CD8-positive, alpha-beta memory T cell (primary cell): Measurements from ENCODE around the gene TNFRSF25. TPM values are rescaled to one million over a fixed set of nuclear protein-coding genes. Genes with fewer than 3 reads are reported as not detected.

ENCODE experiments used
- CTCF ChIA-PET: fragments of 350-600 bp; sonication (Branson Sonifier 250); formaldehyde crosslinking; loops from one replicate; lab custom pipeline; 2021; ENCODE audit warnings: antibody characterized with exemption; lab: Charles Lee
- POLR2A ChIA-PET: fragments of 350-600 bp; sonication (Branson Sonifier 250); formaldehyde crosslinking; loops from one replicate; lab custom pipeline; 2021; ENCODE audit warnings: antibody characterized with exemption; lab: Charles Lee
- DNase-seq, 5 donors: peaks; one replicate each; pipeline versions ENCODE4 v3.0.0 to v3.0.0-alpha.2; 2020 to 2022; ENCODE audit warnings: mixed read lengths in 1 of 5
- H3K27ac ChIP-seq: one replicate; pipeline ENCODE4 v1.7.0; 2013; ENCODE audit warnings: low read depth, mild to moderate bottlenecking, low read length, moderate library complexity
- H3K27me3 ChIP-seq: 2 replicates; pipeline ENCODE4 v1.7.0; 2013; ENCODE audit warnings: low read length, mild to moderate bottlenecking; ENCODE audit not compliant: insufficient read depth, poor library complexity, severe bottlenecking
- H3K36me3 ChIP-seq: 2 replicates; pipeline ENCODE4 v1.7.0; 2013; ENCODE audit warnings: mild to moderate bottlenecking, low read length, moderate library complexity; ENCODE audit not compliant: insufficient read depth
- H3K4me1 ChIP-seq: 2 replicates; pipeline ENCODE4 v1.7.0; 2013; ENCODE audit warnings: mild to moderate bottlenecking, low read length, moderate library complexity; ENCODE audit not compliant: insufficient read depth
- H3K4me3 ChIP-seq: 2 replicates; pipeline ENCODE4 v1.7.0; 2013; ENCODE audit warnings: mild to moderate bottlenecking, low read length
- H3K9me3 ChIP-seq: 2 replicates; pipeline ENCODE4 v1.7.0; 2013; ENCODE audit warnings: mild to moderate bottlenecking, low read length
- H3K27ac Mint-ChIP-seq, 8 donors: one replicate each; pipeline ENCODE4 v1.8.0; 2020 to 2021; ENCODE audit warnings: mixed read lengths in 8 of 8, mild to moderate bottlenecking in 6 of 8, inconsistent platforms in 3 of 8, moderate library complexity in 3 of 8
- H3K27me3 Mint-ChIP-seq, 2 donors: one replicate each; pipeline ENCODE4 v1.8.0; 2020 to 2021; ENCODE audit warnings: mixed read lengths in 2 of 2, mild to moderate bottlenecking in 1 of 2, moderate library complexity in 1 of 2
- H3K36me3 Mint-ChIP-seq, 3 donors: one replicate each; pipeline ENCODE4 v1.8.0; 2020 to 2021; ENCODE audit warnings: mixed read lengths in 3 of 3, inconsistent platforms in 1 of 3, mild to moderate bottlenecking in 1 of 3
- H3K4me1 Mint-ChIP-seq, 3 donors: one replicate each; pipeline ENCODE4 v1.8.0; 2020 to 2021; ENCODE audit warnings: mixed read lengths in 3 of 3, inconsistent platforms in 1 of 3, mild to moderate bottlenecking in 1 of 3
- H3K4me3 Mint-ChIP-seq, 7 donors: one replicate each; pipeline ENCODE4 v1.8.0; 2020 to 2021; ENCODE audit warnings: mixed read lengths in 7 of 7, mild to moderate bottlenecking in 6 of 7, moderate library complexity in 4 of 7, inconsistent platforms in 2 of 7
- H3K9me3 Mint-ChIP-seq, 5 donors: one replicate each; pipeline ENCODE4 v1.8.0; 2020 to 2022; ENCODE audit warnings: mixed read lengths in 5 of 5, mild to moderate bottlenecking in 3 of 5, moderate library complexity in 2 of 5, inconsistent platforms in 1 of 5
- polyA plus RNA-seq: library from polyadenylated mRNA; unstranded; fragments of 300-500 nt; fragmentation: Illumina TruSeq; gene quantifications from one replicate; pipeline ENCODE4 v1.2.3, GENCODE V29; 2021
- total RNA-seq, 2 experiments: library from RNA; stranded (reverse); gene quantifications; one replicate each; pipeline ENCODE4 v1.2.3, GENCODE V29; 2021

TNFRSF25 gene
- total and polyA plus RNA-seq, 3 experiments from 2014 or later, result 30.0 to 100 (median 90.8) TPM

GRCh38 chr1:6489799-6490180 lies 23.8 kb upstream of the TNFRSF25 start:
- ChIA-PET CTCF (interaction anchor here (0.6 to 7.2 kb wide), 26 partner anchors 9 to 243 kb away, joined by 3 to 79 read pairs (median 4); partner anchors contain the start of genes HES2, NOL9, TAS1R1 and ZBTB48), POLR2A (interaction anchor here (1.0 kb wide), 1 partner anchor 67 kb away, joined by 4 read pairs; no protein-coding TSS in a partner anchor)
- Mint-ChIP-seq H3K27me3 (peaks cover 11 to 23% of the 10 kb centered on the region in 2 donors), H3K27ac (peak overlapping the region in 3 of 8 donors; percentile 17 to 24 (median 24)), H3K36me3 (peaks cover 0 to 2% (median 0%) of the 10 kb centered on the region in 3 donors), H3K4me3 (peak overlapping the region; percentile 68 to 89 (median 80)), H3K4me1 (peaks cover 14 to 27% (median 18%) of the 10 kb centered on the region in 3 donors), H3K9me3 (no peaks in the 10 kb centered on the region)
- Histone ChIP-seq H3K9me3 (no peaks in the 10 kb centered on the region), H3K27ac (peak overlapping the region; percentile 43), H3K4me3 (peak overlapping the region; percentile 78), H3K27me3 (peaks cover 16% of the 10 kb centered on the region), H3K4me1 (peaks cover 23% of the 10 kb centered on the region), H3K36me3 (no peaks in the 10 kb centered on the region)
- DNase-seq, result peak; percentile 67 to 82 (median 70)

GRCh38 chr1:6489383-6489765 lies 23.4 kb upstream of the TNFRSF25 start:
- POLR2A ChIA-PET, result interaction anchor here (1.0 kb wide), 1 partner anchor 66 kb away, joined by 4 read pairs; no protein-coding TSS in a partner anchor
- CTCF ChIA-PET, result interaction anchor here (0.8 to 7.2 kb wide), 17 partner anchors 10 to 157 kb away, joined by 3 to 79 read pairs (median 5); partner anchors contain the start of genes NOL9, TAS1R1 and TNFRSF25
- no peak overlapping the region for H3K4me3 ChIP-seq
- Mint-ChIP-seq H3K9me3 (no peaks in the 10 kb centered on the region), H3K27ac (no peak overlapping the region), H3K4me3 (peak overlapping the region in 2 of 7 donors; percentile 15 to 83), H3K27me3 (peaks cover 11 to 23% of the 10 kb centered on the region in 2 donors), H3K4me1 (peaks cover 14 to 26% (median 18%) of the 10 kb centered on the region in 3 donors), H3K36me3 (peaks cover 0 to 2% (median 0%) of the 10 kb centered on the region in 3 donors)
- H3K4me1 ChIP-seq, result peaks cover 23% of the 10 kb centered on the region
- no peaks in the 10 kb centered on the region for H3K9me3 ChIP-seq
- H3K27ac ChIP-seq, result no peak overlapping the region
- DNase-seq, result no peak
- no peaks in the 10 kb centered on the region for H3K36me3 ChIP-seq
- peaks cover 16% of the 10 kb centered on the region for H3K27me3 ChIP-seq

DNA sequence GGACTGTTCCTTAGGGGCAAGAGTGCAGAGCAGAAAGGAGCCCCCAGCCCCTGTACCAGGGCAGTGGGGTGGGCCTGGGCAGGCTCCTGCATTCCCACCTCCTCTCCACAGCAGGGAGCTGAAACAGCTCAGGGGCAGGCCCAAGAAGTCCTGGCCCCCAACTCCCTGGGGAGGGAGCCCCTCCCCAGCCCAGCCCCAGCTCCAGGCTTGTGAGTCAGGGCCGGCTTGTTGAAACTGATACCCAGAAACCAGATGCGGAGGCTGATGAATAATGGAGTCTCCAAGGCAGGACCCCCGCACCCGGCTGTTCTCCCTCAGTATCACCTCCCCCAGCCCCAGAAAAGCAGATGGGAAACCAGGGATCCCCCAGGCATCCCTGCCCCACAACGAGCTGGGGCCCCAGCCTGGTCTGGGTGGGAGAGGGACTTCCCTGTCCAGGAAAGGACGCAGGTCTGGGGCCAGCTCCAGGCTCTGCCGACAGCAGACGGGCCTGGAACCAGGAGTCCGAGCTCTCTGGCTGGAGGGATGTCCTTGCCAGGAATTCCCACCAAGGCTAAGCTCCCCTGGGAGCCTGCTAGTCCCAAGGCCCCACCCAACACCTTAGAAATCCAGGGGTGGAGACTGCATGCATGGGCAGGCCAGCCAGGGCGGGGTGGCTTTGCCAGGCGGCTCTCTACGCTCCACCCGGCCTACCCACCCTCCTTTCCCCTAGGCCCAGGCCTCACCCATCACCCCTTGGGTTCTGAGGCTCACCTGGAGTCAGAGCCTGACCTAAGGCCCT lies 22.8 kb upstream of the TNFRSF25 start:
- DNase-seq, result no peak
- no peak overlapping the region for H3K27ac Mint-ChIP-seq
- no peak overlapping the region for H3K4me3 Mint-ChIP-seq
- peaks cover 23% of the 10 kb centered on the region for H3K4me1 ChIP-seq
- no peaks in the 10 kb centered on the region for H3K9me3 Mint-ChIP-seq
- H3K36me3 ChIP-seq, result no peaks in the 10 kb centered on the region
- CTCF ChIA-PET, result interaction anchor here (0.7 to 7.2 kb wide), 16 partner anchors 9 to 157 kb away, joined by 3 to 79 read pairs (median 4); partner anchors contain the start of genes KLHL21, NOL9, TAS1R1 and TNFRSF25
- no peak overlapping the region for H3K27ac ChIP-seq
- H3K9me3 ChIP-seq, result no peaks in the 10 kb centered on the region
- peaks cover 14 to 26% of the 10 kb centered on the region in 2 donors for H3K27me3 Mint-ChIP-seq
- peaks cover 0 to 2% (median 0%) of the 10 kb centered on the region in 3 donors for H3K36me3 Mint-ChIP-seq
- no peak overlapping the region for H3K4me3 ChIP-seq
- peaks cover 16% of the 10 kb centered on the region for H3K27me3 ChIP-seq
- peaks cover 14 to 25% (median 18%) of the 10 kb centered on the region in 3 donors for H3K4me1 Mint-ChIP-seq
- POLR2A ChIA-PET, result interaction anchor here (1.0 kb wide), 1 partner anchor 66 kb away, joined by 4 read pairs; no protein-coding TSS in a partner anchor

GRCh38 chr1:6487804-6488484 lies 22.0 kb upstream of the TNFRSF25 start:
- no peak overlapping the region for H3K4me3 ChIP-seq
- ChIA-PET CTCF (interaction anchor here (0.9 to 7.2 kb wide), 11 partner anchors 9 to 158 kb away, joined by 3 to 79 read pairs (median 4); partner anchors contain the start of genes KLHL21, NOL9 and TAS1R1), POLR2A (no interaction called here)
- Mint-ChIP-seq H3K9me3 (no peaks in the 10 kb centered on the region), H3K4me3 (peak overlapping the region in 2 of 7 donors; percentile 40 to 74), H3K4me1 (peaks cover 14 to 21% (median 16%) of the 10 kb centered on the region in 3 donors), H3K27ac (no peak overlapping the region), H3K27me3 (peaks cover 15 to 27% of the 10 kb centered on the region in 2 donors), H3K36me3 (peaks cover 0 to 2% (median 0%) of the 10 kb centered on the region in 3 donors)
- no peaks in the 10 kb centered on the region for H3K9me3 ChIP-seq
- H3K27me3 ChIP-seq, result peaks cover 16% of the 10 kb centered on the region
- DNase-seq, result no peak
- H3K4me1 ChIP-seq, result peaks cover 20% of the 10 kb centered on the region
- no peak overlapping the region for H3K27ac ChIP-seq
- no peaks in the 10 kb centered on the region for H3K36me3 ChIP-seq

GRCh38 chr1:6486433-6487011 lies 20.5 kb upstream of the TNFRSF25 start:
- peaks cover 19% of the 10 kb centered on the region for H3K4me1 ChIP-seq
- H3K27ac ChIP-seq, result no peak overlapping the region
- ChIA-PET POLR2A (interaction anchor here (0.7 to 1.3 kb wide), 2 partner anchors 40 to 159 kb away, joined by 3 read pairs; no protein-coding TSS in a partner anchor), CTCF (interaction anchor here (0.6 to 7.2 kb wide), 22 partner anchors 10 to 167 kb away, joined by 3 to 79 read pairs (median 3); partner anchors contain the start of genes NOL9, TAS1R1 and TNFRSF25)
- H3K9me3 ChIP-seq, result no peaks in the 10 kb centered on the region
- Mint-ChIP-seq H3K27me3 (peaks cover 15 to 28% of the 10 kb centered on the region in 2 donors), H3K4me1 (peaks cover 10 to 17% (median 12%) of the 10 kb centered on the region in 3 donors), H3K9me3 (peaks cover 0 to 3% (median 0%) of the 10 kb centered on the region in 5 donors), H3K36me3 (peaks cover 0 to 2% (median 0%) of the 10 kb centered on the region in 3 donors), H3K4me3 (peak overlapping the region in 3 of 7 donors; percentile 28 to 61 (median 55)), H3K27ac (peak overlapping the region in 2 of 8 donors; percentile 4 to 79)
- DNase-seq, result peak; percentile 68 to 87 (median 78)
- peaks cover 16% of the 10 kb centered on the region for H3K27me3 ChIP-seq
- no peak overlapping the region for H3K4me3 ChIP-seq
- H3K36me3 ChIP-seq, result no peaks in the 10 kb centered on the region

- Histone ChIP-seq H3K9me3 (no peaks in the 10 kb centered on the region), H3K27me3 (peaks cover 16% of the 10 kb centered on the region), H3K4me1 (peaks cover 12% of the 10 kb centered on the region), H3K4me3 (no peak overlapping the region), H3K27ac (no peak overlapping the region), H3K36me3 (no peaks in the 10 kb centered on the region)
- no peak for DNase-seq
- H3K4me1 Mint-ChIP-seq, result peaks cover 4 to 11% (median 7%) of the 10 kb centered on the region in 3 donors
- ChIA-PET CTCF (interaction anchor here (0.5 to 7.2 kb wide), 24 partner anchors 8 to 1423 kb away, joined by 3 to 79 read pairs (median 3); partner anchors contain the start of genes NOL9, TAS1R1 and TNFRSF25), POLR2A (interaction anchor here (0.7 to 1.3 kb wide), 2 partner anchors 39 to 160 kb away, joined by 3 read pairs; no protein-coding TSS in a partner anchor)
- peaks cover 0 to 2% (median 0%) of the 10 kb centered on the region in 3 donors for H3K36me3 Mint-ChIP-seq
- peaks cover 0 to 3% (median 0%) of the 10 kb centered on the region in 5 donors for H3K9me3 Mint-ChIP-seq
- peaks cover 13 to 25% of the 10 kb centered on the region in 2 donors for H3K27me3 Mint-ChIP-seq
- no peak overlapping the region for H3K27ac Mint-ChIP-seq
- H3K4me3 Mint-ChIP-seq, result no peak overlapping the region
Observed at GRCh38 chr1:6485168-6486101, 19.5 kb upstream of the TNFRSF25 start.
